BJ (cell line): ENCODE results near the gene AGR2. TPM values are rescaled to one million over a fixed set of nuclear protein-coding genes. Genes with fewer than 3 reads are reported as not detected.
"Not testable (repeated sequence)": the region's sequence is repeated elsewhere in the genome, so short reads cannot be mapped to it uniquely, and the experiment has no call there.

Source experiments
- CTCF ChIA-PET: fragments of 350-600 bp; formaldehyde crosslinking; extraction: SDS; loops from one replicate; lab custom pipeline; 2021; ENCODE audit warnings: antibody characterized with exemption, inconsistent platforms; lab: Yijun Ruan, JAX
- POLR2A ChIA-PET: fragments of 300-600 bp; sonication (Branson Sonifier 250); formaldehyde crosslinking; extraction: SDS; loops from one replicate; lab custom pipeline; 2021; ENCODE audit warnings: antibody characterized with exemption; lab: Charles Lee
- DNase-seq: peaks from one replicate; pipeline ENCODE4 v3.0.0-alpha.2; 2011; ENCODE audit warnings: low read depth
- H3K27me3 ChIP-seq: 2 replicates; pipeline ENCODE4 v1.6.0; 2011; ENCODE audit warnings: low read length; ENCODE audit not compliant: control insufficient read depth, insufficient read depth
- H3K36me3 ChIP-seq: 2 replicates; pipeline ENCODE4 v1.5.1; 2011; ENCODE audit warnings: low read length; ENCODE audit not compliant: control insufficient read depth, insufficient read depth
- H3K4me3 ChIP-seq: 2 replicates; pipeline ENCODE4 v1.5.1; 2011; ENCODE audit warnings: low read depth, mild to moderate bottlenecking, control low read depth, low read length
- CTCF ChIP-seq: IDR thresholded peaks from 2 replicates; pipeline ENCODE4 v1.5.1; 2011; ENCODE audit warnings: low read depth, mild to moderate bottlenecking, control low read depth, inconsistent platforms, low read length, moderate library complexity; ENCODE audit not compliant: insufficient read depth
- polyA plus RNA-seq: library from polyadenylated mRNA; depleted of rRNA; stranded (reverse); fragments of >200 nt; gene quantifications from 2 replicates; pipeline ENCODE4 v1.2.3, GENCODE V29; 2011

AGR2 gene
- polyA plus RNA-seq, 1 experiment = not detected

DNA sequence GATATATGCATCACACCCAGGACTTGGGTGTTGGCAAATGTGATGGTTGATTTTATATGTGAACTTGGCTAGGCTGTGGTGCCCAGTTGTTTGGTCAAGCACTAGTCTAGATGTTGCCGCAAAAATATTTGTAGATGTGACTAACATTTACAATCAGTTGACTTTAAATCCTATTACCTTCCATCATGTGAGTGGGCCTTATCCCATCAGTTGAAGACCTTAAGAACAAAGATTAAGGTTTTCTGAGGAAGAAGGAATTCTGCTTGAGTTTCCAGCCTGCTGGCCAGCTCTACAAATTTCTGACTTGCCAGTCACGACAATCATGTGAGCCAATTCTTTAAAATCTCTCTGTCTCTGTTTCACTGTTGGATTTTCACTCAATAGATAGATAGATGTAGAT is 30.9 kb downstream of the AGR2 start:
- Histone ChIP-seq H3K4me3 (no peak overlapping the region), H3K36me3 (no peaks in the 10 kb centered on the region), H3K27me3 (no peaks in the 10 kb centered on the region)
- CTCF ChIA-PET = no interaction called here
- no peak for DNase-seq
- no peak for TF ChIP-seq CTCF
- POLR2A ChIA-PET = no interaction called here

DNA sequence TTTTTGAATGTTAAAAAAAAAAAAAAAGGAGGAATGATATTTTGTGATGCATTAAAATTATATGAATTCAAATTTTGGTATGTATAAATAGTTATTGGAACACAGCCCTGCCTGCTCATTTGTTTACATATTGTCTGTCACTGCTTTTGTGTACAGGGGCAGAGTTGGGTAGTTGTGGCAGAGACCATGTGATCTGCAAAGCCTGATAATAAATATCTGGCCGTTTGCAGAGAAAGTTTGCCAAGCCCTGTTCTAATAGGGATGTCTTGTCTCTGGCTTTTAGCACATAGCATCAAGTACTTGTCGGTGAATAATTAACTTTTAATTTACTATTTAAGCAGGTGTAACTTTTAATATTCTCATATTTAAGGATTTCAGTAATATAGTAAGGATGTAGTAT is 31.5 kb downstream of the AGR2 start:
- POLR2A ChIA-PET = no interaction called here
- no peak for TF ChIP-seq CTCF
- H3K36me3 ChIP-seq = no peaks in the 10 kb centered on the region
- CTCF ChIA-PET = no interaction called here
- no peak for DNase-seq
- H3K27me3 ChIP-seq = no peaks in the 10 kb centered on the region
- no peak overlapping the region for H3K4me3 ChIP-seq

GRCh38 chr7:16770657-16771329 is 34.0 kb downstream of the AGR2 start:
- Histone ChIP-seq H3K4me3 (no peak overlapping the region), H3K27me3 (no peaks in the 10 kb centered on the region), H3K36me3 (no peaks in the 10 kb centered on the region)
- no peak for DNase-seq
- ChIA-PET POLR2A (no interaction called here), CTCF (interaction anchor here (0.6 to 1.3 kb wide), 5 partner anchors 12 to 129 kb away, joined by 3 read pairs; no protein-coding TSS in a partner anchor)
- TF ChIP-seq CTCF = no peak

DNA sequence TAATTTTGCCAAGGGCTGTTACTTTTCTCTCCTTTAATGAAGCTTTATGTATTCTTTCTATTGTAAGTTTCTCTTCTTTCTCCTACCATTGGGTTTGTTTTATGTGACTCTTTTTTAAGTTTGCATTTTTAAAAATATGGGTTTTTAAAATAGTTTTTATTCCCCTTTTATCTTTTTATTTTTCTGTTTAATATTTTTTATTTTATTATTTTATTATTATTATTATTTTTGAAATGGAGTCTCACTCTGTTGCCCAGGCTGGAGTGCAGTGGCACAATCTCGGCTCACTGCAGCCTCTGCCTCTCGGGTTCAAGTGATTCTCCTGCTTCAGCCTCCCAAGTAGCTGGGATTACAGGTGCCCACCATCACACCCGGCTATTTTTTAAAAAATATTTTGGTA is 34.8 kb downstream of the AGR2 start:
- POLR2A ChIA-PET, H3K36me3 ChIP-seq, H3K27me3 ChIP-seq, DNase-seq, H3K4me3 ChIP-seq, CTCF ChIA-PET: not testable (repeated sequence)

DNA sequence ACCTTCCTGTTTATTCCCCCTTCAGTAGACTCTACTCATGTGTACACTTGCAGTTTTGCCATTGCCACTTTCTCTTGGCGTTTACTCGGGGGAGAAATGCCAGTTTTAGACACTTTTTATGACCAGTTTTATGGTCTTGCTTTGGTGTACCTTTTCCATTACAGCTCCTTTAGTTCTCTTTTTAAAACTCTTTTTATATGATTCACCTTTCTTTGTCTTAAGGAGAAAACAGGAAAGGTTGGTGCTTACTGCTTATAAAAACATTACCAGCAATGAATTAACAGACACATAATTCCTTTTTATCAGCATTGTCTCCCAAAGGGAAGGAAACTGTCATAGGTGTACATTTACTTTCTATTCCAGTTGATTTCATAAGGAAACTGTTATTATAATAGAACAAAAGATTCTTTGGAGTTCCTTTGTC is 39.4 kb downstream of the AGR2 start:
- H3K27me3 ChIP-seq = no peaks in the 10 kb centered on the region
- POLR2A ChIA-PET = no interaction called here
- CTCF ChIA-PET = interaction anchor here (1.6 kb wide), 1 partner anchor 39 kb away, joined by 3 read pairs; the partner anchor contains the start of gene AGR2
- no peak overlapping the region for H3K4me3 ChIP-seq
- no peaks in the 10 kb centered on the region for H3K36me3 ChIP-seq
- TF ChIP-seq CTCF = no peak
- DNase-seq = no peak

- no peak for DNase-seq
- Histone ChIP-seq H3K27me3 (no peaks in the 10 kb centered on the region), H3K4me3 (no peak overlapping the region), H3K36me3 (no peaks in the 10 kb centered on the region)
- ChIA-PET CTCF (interaction anchor here (1.6 kb wide), 1 partner anchor 39 kb away, joined by 3 read pairs; the partner anchor contains the start of gene AGR2), POLR2A (no interaction called here)
- TF ChIP-seq CTCF = no peak
Measured at GRCh38 chr7:16764942-16765341, 39.9 kb downstream of the AGR2 start.
